Esophagus muscularis mucosa (tissue), 4 donors: ENCODE data around the gene P2RX5. TPM values are rescaled to one million over a fixed set of nuclear protein-coding genes. Genes with fewer than 3 reads are reported as not detected.

Experiments
- DNase-seq: peaks from one replicate; pipeline ENCODE4 v3.0.0-alpha.2; 2017; ENCODE audit errors: extremely low spot score
- H3K27ac ChIP-seq, 4 donors: fragments of 200-600 bp; sonication (generic); replicated peaks in 1 of 4; 1 replicate in 3 of 4; 2 replicates in 1 of 4; pipeline ENCODE4 v1.5.1; 2016 to 2019; ENCODE audit warnings: mild to moderate bottlenecking in 1 of 4
- H3K27me3 ChIP-seq, 4 donors: fragments of 200-600 bp; sonication (generic); one replicate each; pipeline versions ENCODE4 v1.5.1 to v1.6.0; 2016 to 2019
- H3K36me3 ChIP-seq, 4 donors: fragments of 200-600 bp; sonication (generic); one replicate each; pipeline ENCODE4 v1.5.1; 2016 to 2019
- H3K4me1 ChIP-seq, 4 donors: fragments of 200-600 bp; sonication (generic); one replicate each; pipeline ENCODE4 v1.5.1; 2016 to 2019
- H3K4me3 ChIP-seq, 4 donors: fragments of 200-600 bp; sonication (generic); 1 replicate in 2 of 4; 2 replicates in 2 of 4; pipeline ENCODE4 v1.5.1; 2016 to 2019; ENCODE audit warnings: mild to moderate bottlenecking in 4 of 4, moderate library complexity in 1 of 4
- H3K9me3 ChIP-seq, 4 donors: fragments of 200-600 bp; sonication (generic); 1 replicate in 3 of 4; 2 replicates in 1 of 4; pipeline ENCODE4 v1.5.1; 2016 to 2019
- CTCF ChIP-seq, 3 experiments: fragments of 200-600 bp in 2 of 3; fragments of 450-650 bp in 1 of 3; sonication (generic) in 2 of 3; IDR thresholded peaks; one replicate each; pipeline ENCODE4 v1.5.1; 2017 to 2019; ENCODE audit warnings: antibody characterized with exemption in 3 of 3, mild to moderate bottlenecking in 2 of 3, moderate library complexity in 1 of 3
- EP300 ChIP-seq: sonication (generic); formaldehyde crosslinking; IDR thresholded peaks from one replicate; pipeline ENCODE4 v1.6.1; 2017; ENCODE audit warnings: antibody characterized with exemption
- POLR2A ChIP-seq: fragments of 450-650 bp; IDR thresholded peaks from one replicate; pipeline ENCODE4 v1.6.1; 2017; ENCODE audit warnings: antibody characterized with exemption, moderate library complexity, mild to moderate bottlenecking, low read depth
- POLR2AphosphoS5 ChIP-seq, 2 donors: sonication (generic); formaldehyde crosslinking; IDR thresholded peaks; one replicate each; pipeline ENCODE4 v1.6.1; 2017; ENCODE audit warnings: antibody characterized with exemption in 2 of 2
- WGBS: methylation state at CpG from one replicate; pipeline ENCODE4 v1.1.5; 2018; 5-methylcytosine and 5-hydroxymethylcytosine counted together
- intact Hi-C: fragments of 100-400 bp; cut with DNase I; formaldehyde crosslinking; loops from one replicate; pipeline ENCODE4 v1.15.1; 2023
- total RNA-seq, 4 donors: library from RNA; depleted of rRNA; stranded (reverse); fragments of >200 nt; gene quantifications; one replicate each; pipeline versions ENCODE4 v1.1.0 to v1.2.1, GENCODE V29; 2016

The P2RX5 gene
- total RNA-seq, 4 donors from 2014 or later: 0.19 to 1.5 (median 1.0) TPM

- intact Hi-C loops: no loop called here
- Histone ChIP-seq H3K36me3 (peaks cover 0 to 39% (median 19%) of the 10 kb centered on the region in 4 donors), H3K4me3 (no peak overlapping the region), H3K9me3 (no peaks in the 10 kb centered on the region), H3K27me3 (no peaks in the 10 kb centered on the region), H3K4me1 (peaks cover 21 to 40% (median 33%) of the 10 kb centered on the region in 4 donors), H3K27ac (no peak overlapping the region)
- TF ChIP-seq POLR2AphosphoS5 (IDR thresholded peaks at IDR 0.05): no peak
- TF ChIP-seq POLR2A: no peak
- no peak for TF ChIP-seq EP300
- no peak for TF ChIP-seq CTCF (IDR thresholded peaks at IDR 0.05)
- 78% methylated on average over 7 of the region's 7 CpGs for WGBS
- DNase-seq: no peak
Observed at GRCh38 chr17:3657588-3657869, 38.4 kb downstream of the P2RX5 start.

GRCh38 chr17:3656755-3657587 is 39.0 kb downstream of the P2RX5 start:
- Histone ChIP-seq H3K9me3 (no peaks in the 10 kb centered on the region), H3K27ac (no peak overlapping the region), H3K4me3 (no peak overlapping the region), H3K36me3 (peaks cover 0 to 34% (median 14%) of the 10 kb centered on the region in 4 donors), H3K27me3 (no peaks in the 10 kb centered on the region), H3K4me1 (peaks cover 21 to 40% (median 33%) of the 10 kb centered on the region in 4 donors)
- DNase-seq: no peak
- TF ChIP-seq EP300: no peak
- WGBS: 91% methylated on average over 15 of the region's 16 CpGs
- intact Hi-C loops: no loop called here

DNA sequence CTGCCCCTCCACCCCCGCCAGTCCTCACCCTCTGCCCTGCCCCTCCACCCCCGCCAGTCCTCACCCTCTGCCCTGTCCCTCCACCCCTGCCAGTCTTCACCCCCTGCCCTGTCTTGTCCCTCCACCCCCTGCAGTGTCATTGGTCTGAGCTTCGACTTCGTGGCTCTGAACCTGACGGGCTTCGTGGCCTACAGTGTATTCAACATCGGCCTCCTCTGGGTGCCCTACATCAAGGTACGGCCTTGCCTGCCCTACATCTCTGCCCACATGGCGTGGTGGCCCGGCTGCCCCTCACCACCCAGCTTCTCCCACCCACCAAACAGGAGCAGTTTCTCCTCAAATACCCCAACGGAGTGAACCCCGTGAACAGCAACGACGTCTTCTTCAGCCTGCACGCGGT is 39.6 kb downstream of the P2RX5 start:
- 89% methylated on average over 15 of the region's 16 CpGs for WGBS
- H3K36me3 ChIP-seq: peaks cover 0 to 29% (median 8%) of the 10 kb centered on the region in 4 donors
- no peak overlapping the region for H3K4me3 ChIP-seq
- TF ChIP-seq POLR2AphosphoS5 (IDR thresholded peaks at IDR 0.05) (no peak), EP300 (no peak), POLR2A (no peak), CTCF (IDR thresholded peaks at IDR 0.05) (no peak)
- no peak overlapping the region for H3K27ac ChIP-seq
- H3K9me3 ChIP-seq: no peaks in the 10 kb centered on the region
- H3K4me1 ChIP-seq: peaks cover 21 to 40% (median 33%) of the 10 kb centered on the region in 4 donors
- no peak for DNase-seq
- intact Hi-C loops: no loop called here
- H3K27me3 ChIP-seq: no peaks in the 10 kb centered on the region

GRCh38 chr17:3655766-3656165 is 40.2 kb downstream of the P2RX5 start:
- Histone ChIP-seq H3K27ac (no peak overlapping the region), H3K4me1 (peaks cover 21 to 34% (median 30%) of the 10 kb centered on the region in 4 donors), H3K36me3 (peaks cover 0 to 29% (median 4%) of the 10 kb centered on the region in 4 donors), H3K4me3 (no peak overlapping the region), H3K27me3 (no peaks in the 10 kb centered on the region), H3K9me3 (no peaks in the 10 kb centered on the region)
- DNase-seq: no peak
- 91% methylated on average over 11 of the region's 11 CpGs for WGBS
- TF ChIP-seq POLR2A (no peak), CTCF (IDR thresholded peaks at IDR 0.05) (no peak), EP300 (no peak), POLR2AphosphoS5 (IDR thresholded peaks at IDR 0.05) (no peak)
- intact Hi-C loops: no loop called here

- Histone ChIP-seq H3K27ac (no peak overlapping the region), H3K4me3 (no peak overlapping the region), H3K4me1 (peaks cover 0 to 5% (median 0%) of the 10 kb centered on the region in 4 donors), H3K36me3 (peaks cover 6 to 81% (median 47%) of the 10 kb centered on the region in 4 donors), H3K9me3 (no peaks in the 10 kb centered on the region), H3K27me3 (no peaks in the 10 kb centered on the region)
- 59% methylated on average over 20 of the region's 20 CpGs for WGBS
- intact Hi-C loops: no loop called here
- TF ChIP-seq EP300 (no peak), CTCF (IDR thresholded peaks at IDR 0.05) (peak in 1 of 3 experiments; percentile 34)
- DNase-seq: no peak
Observed at GRCh38 chr17:3647769-3648555, 48.0 kb downstream of the P2RX5 start.
